Adrenal gland (tissue), 5 donors: ENCODE results near the gene CYP39A1.

Experiments
- CTCF ChIP-seq, 6 experiments: fragments of 450-650 bp in 4 of 6; fragments of 200-600 bp in 2 of 6; sonication (generic) in 1 of 6; IDR thresholded peaks; 1 replicate in 5 of 6; 2 replicates in 1 of 6; pipeline versions ENCODE4 v1.5.1 to v1.8.0; 2016 to 2021; ENCODE audit warnings: antibody characterized with exemption in 6 of 6, mild to moderate bottlenecking in 2 of 6, moderate library complexity in 1 of 6
- POLR2A ChIP-seq, 2 donors: fragments of 450-650 bp; IDR thresholded peaks; one replicate each; pipeline ENCODE4 v1.6.1; 2017; ENCODE audit warnings: antibody characterized with exemption in 2 of 2, mild to moderate bottlenecking in 2 of 2, moderate library complexity in 1 of 2
- donor health status: DM: no; HTN: no; CAD: no.

GRCh38 chr6:46690911-46691451, 38.4 kb upstream of the CYP39A1 start:
- TF ChIP-seq CTCF (IDR thresholded peaks at IDR 0.05): no peak
- no peak for TF ChIP-seq POLR2A (IDR thresholded peaks at IDR 0.05)
